Measurements from ENCODE around the gene SCLY.

Gene SCLY

DNA sequence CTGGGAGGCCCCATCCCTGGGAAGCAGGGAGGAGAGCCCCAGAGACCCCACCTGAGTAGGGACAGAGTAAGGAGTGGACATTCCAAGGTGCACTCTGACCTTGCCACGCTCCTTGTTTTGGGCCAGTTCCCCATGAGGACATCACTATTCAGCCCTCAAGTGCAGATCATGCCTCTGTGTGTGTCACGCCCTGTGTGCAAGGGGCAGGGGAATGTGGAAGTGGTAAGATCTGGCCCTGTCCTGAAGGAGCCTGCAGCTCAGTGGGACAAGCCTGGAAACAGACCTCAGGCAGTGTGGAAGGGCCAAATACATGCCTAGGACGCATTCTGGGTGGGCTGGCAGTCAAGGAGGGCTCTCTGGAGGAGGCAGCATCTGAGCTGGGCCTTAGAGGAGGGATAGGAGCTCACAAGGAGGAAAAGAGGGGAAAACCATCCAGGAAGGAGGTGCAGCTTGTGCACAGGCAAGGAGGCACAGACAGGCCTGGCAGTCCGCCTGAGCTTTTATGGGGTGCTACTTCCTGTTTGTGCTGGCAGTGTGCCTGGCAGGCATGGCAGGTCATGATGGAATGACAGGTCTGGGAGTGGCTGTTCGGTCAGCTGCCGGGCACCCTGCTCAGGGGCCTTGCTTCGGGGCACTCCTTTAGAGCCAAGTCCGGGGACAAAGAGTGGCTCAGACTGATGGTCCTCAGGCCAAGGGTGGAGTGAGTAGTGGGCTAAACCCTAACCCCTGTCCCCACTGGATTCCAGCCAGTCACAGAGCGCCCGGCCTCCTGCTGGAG lies 80.9 kb downstream of the SCLY start:
- DNase-seq, result no peak

GRCh38 chr2:238142382-238143205 lies 81.8 kb downstream of the SCLY start:
- DNase-seq, result no peak

DNA sequence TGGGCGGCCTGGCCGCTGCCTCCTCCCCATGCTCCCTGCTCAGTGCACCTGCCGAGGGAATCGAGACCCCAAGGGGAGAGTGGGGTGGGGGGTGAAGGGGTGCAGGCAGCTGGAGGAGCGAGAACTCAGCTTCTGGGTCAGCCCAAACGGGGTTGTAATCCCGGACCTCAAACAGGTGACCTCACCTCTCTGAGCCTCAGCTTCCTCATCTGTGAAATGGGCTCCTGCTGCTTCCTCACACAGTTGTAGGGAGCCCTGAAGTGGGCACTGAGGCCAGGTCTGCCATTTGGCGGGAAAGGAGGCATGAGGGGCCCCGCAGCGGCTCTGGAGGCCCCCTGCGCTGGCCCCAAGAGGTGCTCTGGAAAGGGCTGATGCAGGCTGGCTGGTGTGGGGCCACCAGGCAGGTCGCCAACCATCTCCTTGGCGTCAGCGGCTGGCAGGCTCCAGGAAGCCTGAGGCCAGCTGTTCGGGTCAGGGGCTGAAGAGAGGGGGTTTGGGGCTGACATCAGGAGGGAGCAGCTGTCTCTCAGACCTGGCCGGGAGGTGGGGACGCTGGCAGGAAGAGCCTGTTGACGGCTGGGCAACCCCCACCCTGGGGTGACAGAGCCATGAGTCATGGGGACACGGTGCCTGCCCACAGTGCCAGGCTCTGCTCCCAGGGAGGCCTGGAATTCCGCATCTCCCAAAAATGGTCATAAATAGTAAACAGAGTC lies 82.6 kb downstream of the SCLY start:
- peak; percentile 23 for DNase-seq

DNA sequence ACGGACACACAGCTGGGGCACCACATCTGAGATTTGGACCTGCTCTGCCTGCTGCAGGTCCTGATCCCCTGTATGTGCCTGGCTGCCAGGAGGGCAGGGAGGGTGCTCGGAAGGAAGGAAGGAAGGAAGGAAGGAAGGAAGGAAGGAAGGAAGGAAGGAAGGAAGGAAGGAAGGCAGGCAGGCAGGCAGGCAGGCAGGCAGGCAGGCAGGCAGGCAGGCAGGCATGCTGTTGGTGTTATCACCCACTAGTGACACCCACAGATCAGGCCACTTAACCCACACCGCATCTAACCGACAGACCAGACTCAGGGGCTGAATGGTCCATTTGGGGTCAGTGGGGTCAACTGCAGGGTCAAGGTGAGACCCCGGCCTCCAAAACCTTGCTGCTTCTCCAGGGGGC lies 83.5 kb downstream of the SCLY start:
- DNase-seq, result no peak

DNA sequence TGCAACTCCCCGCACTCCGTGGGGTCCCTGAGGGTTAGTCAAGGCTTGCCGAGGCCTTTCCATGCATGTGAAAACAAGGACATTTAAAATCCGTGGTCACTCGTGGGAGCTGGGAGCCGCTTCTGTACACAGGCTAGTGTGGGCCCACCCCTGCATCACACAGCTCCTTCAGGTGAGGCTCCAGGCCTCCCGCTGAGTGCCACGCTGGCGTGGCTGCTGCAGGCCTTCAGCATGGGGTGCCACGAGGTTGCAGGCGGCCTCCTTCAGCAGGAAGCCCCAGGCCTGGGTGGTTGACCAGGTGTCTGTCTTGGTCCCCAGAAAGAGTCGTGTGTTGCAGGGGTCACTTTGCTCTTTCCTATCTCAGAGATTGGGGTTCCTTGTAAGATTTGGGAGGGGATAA lies 84.2 kb downstream of the SCLY start:
- no peak for DNase-seq

DNA sequence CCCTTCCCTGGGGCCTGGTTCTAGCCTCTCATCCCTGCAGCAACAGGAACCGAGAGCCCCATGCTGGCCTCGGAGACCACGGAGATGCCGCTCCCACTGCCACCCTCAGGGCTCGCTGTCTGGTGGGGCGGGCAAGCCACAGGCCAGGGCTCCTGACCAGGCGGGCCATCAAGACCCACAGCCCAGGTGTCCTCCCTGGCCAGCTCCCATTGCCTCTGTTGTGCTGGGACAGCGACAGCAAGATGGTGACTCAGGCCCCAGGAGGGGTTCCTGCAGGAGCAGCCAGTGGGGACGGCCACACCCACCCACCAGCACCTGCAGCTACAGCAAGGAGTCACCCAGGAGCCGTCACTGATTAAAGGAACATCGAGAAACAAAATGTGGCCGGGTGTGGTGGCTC lies 85.0 kb downstream of the SCLY start:
- DNase-seq, result no peak

DNA sequence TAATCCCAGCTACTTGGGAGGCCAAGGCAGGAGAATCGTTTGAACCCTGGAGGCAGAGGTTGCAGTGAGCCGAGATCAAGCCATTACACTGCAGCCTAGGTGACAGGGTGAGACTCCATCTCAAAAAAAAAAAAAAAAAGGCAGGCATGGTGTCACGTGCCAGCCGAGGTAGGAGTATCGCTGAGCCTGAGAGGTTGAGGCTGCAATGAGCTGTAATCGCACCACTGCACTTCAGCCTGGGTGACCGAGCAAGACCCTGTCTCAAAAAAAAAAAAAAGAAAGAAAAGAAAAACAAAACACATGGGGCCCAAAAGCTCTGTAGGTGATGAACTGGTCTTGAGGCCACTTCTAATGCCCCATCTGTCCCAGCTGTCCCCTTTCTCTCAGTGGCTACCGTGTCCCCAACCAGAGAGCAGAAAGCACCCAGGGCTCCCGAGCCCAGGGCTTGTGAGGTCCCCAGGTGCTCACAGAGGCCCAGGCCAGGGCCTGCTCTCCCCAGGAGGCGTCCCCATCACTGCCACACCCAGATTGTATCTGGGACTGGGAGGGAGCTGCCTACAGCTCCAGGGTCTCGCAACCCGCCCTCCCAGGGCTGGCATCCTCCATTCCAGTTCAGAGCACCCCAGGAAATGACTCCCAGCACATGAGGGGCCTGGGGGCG lies 86.2 kb downstream of the SCLY start:
- DNase-seq, result no peak

DNA sequence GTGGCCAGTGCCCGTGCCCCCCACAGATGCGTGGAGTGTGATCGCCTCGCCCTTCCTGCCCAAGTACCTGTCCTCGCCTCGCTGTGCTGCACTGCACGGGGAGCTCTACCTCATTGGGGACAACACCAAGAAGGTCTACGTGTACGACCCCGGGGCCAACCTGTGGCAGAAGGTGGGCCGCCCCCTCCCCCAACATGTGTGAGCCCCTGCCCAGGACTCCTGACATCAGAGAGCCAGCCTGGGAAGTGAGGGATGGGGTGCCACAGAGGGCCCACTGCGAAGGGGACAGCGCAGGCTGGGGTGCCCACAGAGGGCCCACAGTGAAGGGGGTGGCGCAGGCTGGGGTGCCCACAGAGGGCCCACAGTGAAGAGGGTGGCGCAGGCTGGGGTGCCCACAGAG lies 88.2 kb downstream of the SCLY start:
- no peak for DNase-seq

Measured in GOT3 (cell line).